Ectodermal cell (in vitro differentiated cells): ENCODE data around the gene DPY19L2. TPM values are rescaled to one million over a fixed set of nuclear protein-coding genes. Genes with fewer than 3 reads are reported as not detected.
"Not testable (repeated sequence)": the region's sequence is repeated elsewhere in the genome, so short reads cannot be mapped to it uniquely, and the experiment has no call there.

Experiments used
- H3K27ac ChIP-seq: 2 replicates; pipeline ENCODE4 v1.7.0; 2013; ENCODE audit warnings: mild to moderate bottlenecking, low read depth, low read length; ENCODE audit not compliant: insufficient read depth, poor library complexity, severe bottlenecking
- H3K27me3 ChIP-seq: 2 replicates; pipeline ENCODE4 v1.7.0; 2013; ENCODE audit warnings: mild to moderate bottlenecking, low read length; ENCODE audit not compliant: insufficient read depth, control insufficient read depth, poor library complexity, severe bottlenecking
- H3K36me3 ChIP-seq: one replicate; pipeline ENCODE4 v1.7.0; 2013; ENCODE audit warnings: low read length; ENCODE audit not compliant: control insufficient read depth, insufficient read depth
- H3K4me1 ChIP-seq: one replicate; pipeline ENCODE4 v1.7.0; 2013; ENCODE audit warnings: low read length; ENCODE audit not compliant: control insufficient read depth, insufficient read depth
- H3K4me3 ChIP-seq: 2 replicates; pipeline ENCODE4 v1.7.0; 2013; ENCODE audit warnings: low read depth, low read length, control low read depth; ENCODE audit not compliant: insufficient read depth
- H3K9me3 ChIP-seq: 2 replicates; pipeline ENCODE4 v1.7.0; 2013; ENCODE audit warnings: mild to moderate bottlenecking, low read length, moderate library complexity; ENCODE audit not compliant: control insufficient read depth
- WGBS, 2 experiments: methylation state at CpG; one replicate each; pipeline ENCODE4 v1.1.7; 2013; ENCODE audit warnings: missing lambda C conversion rate in 2 of 2; 5-methylcytosine and 5-hydroxymethylcytosine counted together
- polyA plus RNA-seq, 4 experiments: library from polyadenylated mRNA; stranded (reverse); fragments of 50-300 nt; gene quantifications; one replicate each; pipeline ENCODE4 v1.2.3, GENCODE V29; 2013

DPY19L2 gene
- 6.9 TPM for polyA plus RNA-seq (2013, experiment 1 of 4)
- polyA plus RNA-seq (2013, experiment 2 of 4): 6.8 TPM
- 4.4 TPM for polyA plus RNA-seq (2013, experiment 3 of 4)
- polyA plus RNA-seq (2013, experiment 4 of 4): 5.6 TPM

DNA sequence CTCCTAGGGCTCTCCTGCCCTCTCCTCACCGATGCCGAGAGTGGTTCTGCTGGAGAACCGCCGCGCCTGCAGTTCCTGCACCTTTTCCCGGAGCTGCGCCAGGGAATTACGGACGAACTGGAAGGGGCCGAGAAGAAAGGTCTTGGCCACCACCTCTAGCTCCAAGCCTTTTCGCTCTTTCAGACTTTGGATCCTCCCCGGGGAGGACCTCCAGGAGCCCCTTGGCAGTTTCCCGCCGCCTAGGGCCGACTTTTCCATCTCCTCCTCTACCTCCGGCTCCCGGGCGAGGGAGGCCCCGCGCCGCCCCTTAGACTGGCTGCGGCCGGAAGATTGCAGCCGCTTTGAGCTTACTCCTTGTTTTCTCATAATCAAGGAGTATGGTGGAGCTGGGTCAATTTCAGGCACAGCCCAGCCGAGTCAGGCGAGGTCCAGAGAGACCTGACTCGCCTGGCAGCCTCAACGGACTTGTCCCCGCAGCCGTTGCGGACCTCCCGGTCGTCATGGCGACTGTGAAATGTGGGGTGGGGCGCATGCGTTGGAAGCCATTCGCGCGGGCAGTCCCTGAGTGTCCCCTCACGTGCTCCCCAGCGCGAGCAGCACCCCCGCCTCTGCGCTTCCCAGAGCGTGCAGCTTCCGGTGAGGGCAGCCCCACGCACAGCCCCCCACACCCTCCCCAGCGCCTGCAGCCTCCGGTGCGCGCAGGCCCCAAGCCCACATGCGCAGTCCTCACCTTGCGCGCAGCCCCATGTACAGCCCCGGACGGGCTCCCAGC lies at the start of gene DPY19L2:
TSS of gene DPY19L2 (minus strand) at position 466 of the 772 bp plus-strand sequence. CDS start at position 366, 100 bp downstream.
- Histone ChIP-seq H3K4me3 (peak within 1 kb of the TSS; percentile 78), H3K9me3 (no peaks in the 10 kb centered on the region), H3K27ac (no peak within 1 kb of the TSS), H3K27me3 (peaks cover 33% of the 10 kb centered on the region), H3K36me3 (no peaks in the 10 kb centered on the region), H3K4me1 (no peaks in the 10 kb centered on the region)
- 0% methylated on average over 56 of the region's 56 CpGs for WGBS, 2 experiments

DNA sequence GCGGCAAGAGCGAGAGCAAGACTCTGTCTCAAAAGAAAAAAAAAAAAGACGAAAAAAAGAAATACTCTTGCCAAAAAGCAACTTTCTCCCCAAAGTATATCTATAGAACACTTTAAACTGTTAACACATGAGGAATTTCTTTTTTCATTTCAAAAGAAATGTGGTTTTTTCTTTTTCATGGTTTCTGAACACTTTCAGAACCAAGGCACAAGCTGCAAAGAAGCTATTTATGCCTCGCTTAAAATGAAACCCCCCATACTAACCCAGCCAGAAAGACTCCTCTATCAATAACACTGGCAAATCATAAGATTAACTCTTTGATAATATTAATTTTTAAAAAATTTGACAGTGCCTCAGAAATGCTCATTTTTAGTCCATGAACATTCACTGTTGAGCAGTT lies 48.6 kb upstream of the DPY19L2 start:
- not testable (repeated sequence) for H3K4me3 ChIP-seq, H3K9me3 ChIP-seq, H3K27me3 ChIP-seq, H3K4me1 ChIP-seq, H3K36me3 ChIP-seq, H3K27ac ChIP-seq
- 76 to 97% methylated on average over 2 to 4 of the region's 4 CpGs for WGBS, 2 experiments

GRCh38 chr12:63715107-63715625 lies 46.9 kb upstream of the DPY19L2 start:
- not testable (repeated sequence) for H3K4me1 ChIP-seq, H3K27ac ChIP-seq, H3K4me3 ChIP-seq, H3K9me3 ChIP-seq, H3K27me3 ChIP-seq, H3K36me3 ChIP-seq
- WGBS, 2 experiments: 92 to 100% methylated on average over 2 of the region's 3 CpGs

DNA sequence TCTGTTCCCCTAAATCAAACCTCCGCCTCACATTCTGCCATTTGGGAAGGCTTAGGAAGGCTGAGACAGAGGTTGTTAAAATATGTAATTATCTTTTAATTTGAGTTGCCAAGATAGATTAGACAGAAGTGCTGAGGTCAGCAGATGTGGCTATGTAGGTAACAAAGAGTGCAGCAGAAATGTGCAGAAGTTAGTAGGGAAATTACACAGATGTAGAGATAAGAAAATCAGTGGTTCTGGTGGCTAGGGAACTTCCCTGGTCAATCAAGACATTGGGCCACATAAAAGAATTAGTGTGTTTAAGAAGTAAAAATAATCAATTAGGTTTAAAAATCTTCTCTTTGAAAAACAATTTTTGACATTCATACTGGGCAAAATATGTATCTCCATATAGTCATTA lies 46.1 kb upstream of the DPY19L2 start:
- not testable (repeated sequence) for H3K4me3 ChIP-seq, H3K36me3 ChIP-seq, H3K27me3 ChIP-seq, H3K4me1 ChIP-seq, H3K27ac ChIP-seq, H3K9me3 ChIP-seq
- WGBS, 2 experiments: 88 to 94% methylated on average over 1 of the region's 1 CpG

GRCh38 chr12:63713681-63714075 lies 45.4 kb upstream of the DPY19L2 start:
- WGBS, 2 experiments: 46 to 48% methylated on average over 2 of the region's 2 CpGs
- H3K36me3 ChIP-seq, H3K4me1 ChIP-seq, H3K27ac ChIP-seq, H3K4me3 ChIP-seq, H3K27me3 ChIP-seq, H3K9me3 ChIP-seq: not testable (repeated sequence)

DNA sequence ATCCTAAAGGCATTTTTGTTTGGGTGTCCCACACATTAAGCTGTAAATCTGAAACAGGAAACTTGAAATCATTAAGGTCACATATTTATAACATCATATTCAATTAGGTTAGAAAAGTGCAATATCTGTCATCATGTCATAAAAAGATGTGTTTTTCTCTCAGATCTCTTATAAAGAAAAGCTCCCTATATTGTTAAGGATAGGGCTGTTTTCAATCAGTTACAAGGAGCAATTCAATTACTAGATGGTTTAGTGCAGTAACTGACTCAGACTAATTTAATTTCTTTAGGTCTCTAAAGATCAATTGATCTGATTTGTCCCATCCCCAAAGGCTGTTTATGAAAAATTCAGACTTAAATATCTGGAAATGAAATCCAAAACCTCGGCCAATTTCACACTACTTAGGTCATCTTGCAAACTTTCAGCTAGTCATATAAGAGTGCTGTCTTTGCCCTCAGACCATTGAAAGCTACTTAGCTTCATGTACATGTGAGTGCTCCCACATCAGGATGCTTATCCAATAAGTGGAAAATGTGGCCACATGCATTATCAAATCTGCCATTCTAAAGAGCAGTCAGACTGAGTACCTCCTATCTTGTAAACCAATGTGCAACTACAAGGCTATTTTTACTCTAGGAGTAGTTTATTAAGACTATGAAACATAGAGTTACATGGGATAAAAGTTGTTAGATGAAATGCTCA lies 44.8 kb upstream of the DPY19L2 start:
- H3K4me3 ChIP-seq, H3K27ac ChIP-seq, H3K4me1 ChIP-seq, H3K36me3 ChIP-seq, H3K27me3 ChIP-seq, H3K9me3 ChIP-seq: not testable (repeated sequence)
- WGBS, 2 experiments: no CpG with 5 or more reads among the region's 1 CpG

DNA sequence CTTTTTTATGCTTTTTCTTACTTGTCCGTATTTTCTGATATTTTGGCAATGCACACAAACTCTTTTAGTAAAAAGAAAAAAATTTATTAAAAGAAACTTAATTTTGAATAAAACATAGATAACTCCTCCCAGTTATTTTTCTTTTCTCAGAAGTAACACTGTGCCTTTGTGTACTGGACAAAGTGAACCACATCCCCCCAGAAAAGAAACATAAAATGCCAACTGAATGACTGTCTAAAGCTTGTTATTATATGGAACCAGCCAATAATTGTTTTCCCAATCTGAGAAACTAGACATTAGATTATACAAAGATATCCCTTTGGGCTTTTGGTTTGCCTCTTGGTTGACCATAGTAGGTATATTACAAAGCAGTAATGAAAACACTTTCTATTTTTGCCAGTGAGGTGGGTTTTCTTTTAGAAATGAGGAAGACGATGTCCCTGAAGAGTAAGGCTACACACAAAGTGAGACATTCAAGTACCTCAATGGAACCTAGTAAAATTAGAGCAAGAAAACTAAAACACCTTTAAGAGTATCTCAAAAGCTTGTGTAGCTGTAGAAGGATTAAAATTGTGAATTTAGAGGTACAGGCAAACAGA lies 44.2 kb upstream of the DPY19L2 start:
- not testable (repeated sequence) for H3K27ac ChIP-seq, H3K27me3 ChIP-seq, H3K4me3 ChIP-seq, H3K36me3 ChIP-seq, H3K4me1 ChIP-seq, H3K9me3 ChIP-seq
- 83% methylated on average over 1 of the region's 2 CpGs; no CpG with 5 or more reads in 1 of the 2 experiments for WGBS, 2 experiments

DNA sequence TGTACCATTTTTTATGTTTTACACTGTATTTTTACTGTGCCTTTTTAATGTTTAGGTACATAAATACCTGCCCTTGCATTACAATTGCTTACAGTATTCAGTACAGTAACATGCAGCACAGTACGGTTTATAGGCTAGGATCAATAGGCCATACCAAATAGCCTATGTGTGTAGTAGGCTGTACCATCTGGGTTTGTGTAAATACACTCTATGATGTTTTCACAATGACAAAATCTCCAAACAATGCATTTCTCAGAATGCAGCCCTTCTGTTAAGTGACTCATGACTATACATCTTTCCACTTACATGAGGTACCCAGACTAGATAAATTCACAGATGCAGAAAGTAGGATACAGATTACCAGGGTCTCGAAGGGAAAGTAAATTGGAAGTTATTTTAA lies 43.0 kb upstream of the DPY19L2 start:
- H3K4me3 ChIP-seq, H3K4me1 ChIP-seq, H3K27ac ChIP-seq, H3K9me3 ChIP-seq, H3K27me3 ChIP-seq, H3K36me3 ChIP-seq: not testable (repeated sequence)
- WGBS, 2 experiments: 95 to 100% methylated on average over 1 to 2 of the region's 2 CpGs

GRCh38 chr12:63706336-63706735 lies 38.0 kb upstream of the DPY19L2 start:
- Histone ChIP-seq H3K4me3 (no peak overlapping the region), H3K4me1 (no peaks in the 10 kb centered on the region), H3K27ac (no peak overlapping the region), H3K27me3 (no peaks in the 10 kb centered on the region), H3K9me3 (no peaks in the 10 kb centered on the region), H3K36me3 (no peaks in the 10 kb centered on the region)
- WGBS, 2 experiments: 91 to 96% methylated on average over 3 of the region's 3 CpGs

- not testable (repeated sequence) for H3K27ac ChIP-seq, H3K4me3 ChIP-seq, H3K9me3 ChIP-seq, H3K36me3 ChIP-seq, H3K27me3 ChIP-seq, H3K4me1 ChIP-seq
- WGBS, 2 experiments: 92 to 94% methylated on average over 3 of the region's 3 CpGs
These were observed 31.5 kb upstream of the DPY19L2 start for GRCh38 chr12:63699678-63700382.
